DOHH2 (cell line): ENCODE measurements around the gene KIF16B.

ENCODE experiments used
- H3F3A ChIP-seq: fragments of 200-600 bp; sonication (generic), shearing (Covaris generic); 2 replicates; pipeline ENCODE4 v1.6.0; 2016; ENCODE audit warnings: antibody characterized with exemption, mild to moderate bottlenecking; ENCODE audit not compliant: control insufficient read depth, insufficient read depth
- H3K27ac ChIP-seq: fragments of 200-600 bp; sonication (generic); 2 replicates; pipeline ENCODE4 v1.5.1; 2014; ENCODE audit warnings: low read depth, mild to moderate bottlenecking, low read length, moderate library complexity
- H3K27me3 ChIP-seq: fragments of 200-600 bp; sonication (generic); 2 replicates; pipeline ENCODE4 v1.6.1; 2014; ENCODE audit warnings: mild to moderate bottlenecking, low read length, mixed read lengths; ENCODE audit not compliant: control insufficient read depth
- H3K36me3 ChIP-seq: fragments of 200-600 bp; sonication (generic); 2 replicates; pipeline ENCODE4 v1.6.1; 2014; ENCODE audit warnings: mild to moderate bottlenecking, low read length, moderate library complexity, mixed read lengths; ENCODE audit not compliant: control insufficient read depth
- H3K4me1 ChIP-seq: fragments of 200-600 bp; sonication (generic); 2 replicates; pipeline ENCODE4 v1.6.1; 2014; ENCODE audit warnings: mild to moderate bottlenecking, low read length, mixed read lengths; ENCODE audit not compliant: control insufficient read depth
- H3K4me2 ChIP-seq: fragments of 200-600 bp; sonication (generic); 2 replicates; pipeline ENCODE4 v1.6.0; 2014; ENCODE audit warnings: mild to moderate bottlenecking, low read length, moderate library complexity
- H3K4me3 ChIP-seq: fragments of 200-600 bp; sonication (generic); 2 replicates; pipeline ENCODE4 v1.5.1; 2014; ENCODE audit warnings: mild to moderate bottlenecking, low read length, mixed read lengths
- H3K79me2 ChIP-seq: fragments of 200-600 bp; sonication (generic); 2 replicates; pipeline ENCODE4 v1.6.1; 2014; ENCODE audit warnings: mild to moderate bottlenecking, low read length, mixed read lengths; ENCODE audit not compliant: control insufficient read depth
- H3K9me2 ChIP-seq: fragments of 200-600 bp; sonication (generic); replicated peaks from 2 replicates; pipeline ENCODE4 v1.6.1; 2014; ENCODE audit warnings: mild to moderate bottlenecking, low read length, mixed read lengths; ENCODE audit not compliant: control insufficient read depth
- H3K9me3 ChIP-seq: fragments of 200-600 bp; sonication (generic); 2 replicates; pipeline ENCODE4 v1.6.1; 2014; ENCODE audit warnings: antibody characterized with exemption, low read length, mixed read lengths; ENCODE audit not compliant: control insufficient read depth, insufficient read depth
- H4K20me1 ChIP-seq: fragments of 200-600 bp; sonication (generic); 2 replicates; pipeline ENCODE4 v1.6.0; 2014; ENCODE audit warnings: low read depth, mild to moderate bottlenecking, antibody characterized with exemption, low read length, moderate library complexity; ENCODE audit not compliant: control insufficient read depth, insufficient read depth
- CTCF ChIP-seq: fragments of 200-600 bp; sonication (generic); IDR thresholded peaks from one replicate; pipeline ENCODE4 v1.5.1; 2014; ENCODE audit warnings: antibody characterized with exemption, mild to moderate bottlenecking, low read depth, low read length; ENCODE audit not compliant: poor library complexity, severe bottlenecking
- EZH2phosphoT487 ChIP-seq: fragments of 200-600 bp; sonication (generic); IDR thresholded peaks from 2 replicates; pipeline ENCODE4 v1.6.1; 2017; ENCODE audit warnings: borderline replicate concordance, mild to moderate bottlenecking, antibody characterized with exemption, low read length, moderate library complexity, mixed read lengths

The KIF16B gene

GRCh38 chr20:16451982-16452381, 121.3 kb downstream of the KIF16B start:
- H4K20me1 ChIP-seq, result no peaks in the 10 kb centered on the region
- TF ChIP-seq EZH2phosphoT487 (no peak), CTCF (no peak)
- no peaks in the 10 kb centered on the region for H3F3A ChIP-seq
- H3K4me2 ChIP-seq, result peak overlapping the region; percentile 40
- H3K9me2 ChIP-seq, result no peaks in the 10 kb centered on the region
- no peak overlapping the region for H3K27ac ChIP-seq
- H3K79me2 ChIP-seq, result no peaks in the 10 kb centered on the region
- H3K27me3 ChIP-seq, result no peaks in the 10 kb centered on the region
- H3K9me3 ChIP-seq, result no peaks in the 10 kb centered on the region
- no peak overlapping the region for H3K4me3 ChIP-seq
- peaks cover 19% of the 10 kb centered on the region for H3K4me1 ChIP-seq
- no peaks in the 10 kb centered on the region for H3K36me3 ChIP-seq

- H4K20me1 ChIP-seq, result no peaks in the 10 kb centered on the region
- no peaks in the 10 kb centered on the region for H3K9me2 ChIP-seq
- no peak overlapping the region for H3K27ac ChIP-seq
- H3K36me3 ChIP-seq, result no peaks in the 10 kb centered on the region
- no peaks in the 10 kb centered on the region for H3K27me3 ChIP-seq
- H3F3A ChIP-seq, result no peaks in the 10 kb centered on the region
- TF ChIP-seq EZH2phosphoT487, result no peak
- no peak for TF ChIP-seq CTCF
- H3K9me3 ChIP-seq, result no peaks in the 10 kb centered on the region
- no peaks in the 10 kb centered on the region for H3K79me2 ChIP-seq
- peaks cover 19% of the 10 kb centered on the region for H3K4me1 ChIP-seq
- H3K4me3 ChIP-seq, result peak overlapping the region; percentile 24; the same call in 1 of the 2 replicates
- H3K4me2 ChIP-seq, result peak overlapping the region; percentile 40
Observed at GRCh38 chr20:16451001-16451400, 122.2 kb downstream of the KIF16B start.

GRCh38 chr20:16446991-16447390, 126.3 kb downstream of the KIF16B start:
- TF ChIP-seq CTCF, result no peak
- no peak for TF ChIP-seq EZH2phosphoT487
- no peaks in the 10 kb centered on the region; the same call in 1 of the 2 replicates for H3K9me3 ChIP-seq
- H3K4me3 ChIP-seq, result no peak overlapping the region
- H3K36me3 ChIP-seq, result no peaks in the 10 kb centered on the region
- no peaks in the 10 kb centered on the region for H3K27me3 ChIP-seq
- no peak overlapping the region for H3K4me2 ChIP-seq
- H3K79me2 ChIP-seq, result no peaks in the 10 kb centered on the region
- no peak overlapping the region for H3K27ac ChIP-seq
- H3F3A ChIP-seq, result no peaks in the 10 kb centered on the region
- peaks cover 18% of the 10 kb centered on the region for H3K4me1 ChIP-seq
- H4K20me1 ChIP-seq, result no peaks in the 10 kb centered on the region
- H3K9me2 ChIP-seq, result no peaks in the 10 kb centered on the region
